Cardiac muscle cell (in vitro differentiated cells and primary cell): ENCODE data around the gene PXT1. TPM values are rescaled to one million over a fixed set of nuclear protein-coding genes. Genes with fewer than 3 reads are reported as not detected.

Experiments
- DNase-seq, 2 donors: peaks; one replicate each; pipeline versions ENCODE4 v3.0.0 to v3.0.0-alpha.2; 2010 to 2017; ENCODE audit warnings: low read depth in 1 of 2, low spot score in 1 of 2
- H3K27ac ChIP-seq: fragments of 200-600 bp; sonication (generic); 2 replicates; pipeline ENCODE4 v1.5.1; 2016
- H3K27me3 ChIP-seq: fragments of 200-600 bp; sonication (generic); 2 replicates; pipeline ENCODE4 v1.6.0; 2016; ENCODE audit warnings: control low read depth
- H3K36me3 ChIP-seq: fragments of 200-600 bp; sonication (generic); 2 replicates; pipeline ENCODE4 v1.5.1; 2016; ENCODE audit warnings: control low read depth
- H3K4me1 ChIP-seq: fragments of 200-600 bp; sonication (generic); 2 replicates; pipeline ENCODE4 v1.8.1; 2017; ENCODE audit warnings: low read depth, mild to moderate bottlenecking, mixed run types
- H3K4me3 ChIP-seq: fragments of 200-600 bp; sonication (generic); 2 replicates; pipeline ENCODE4 v1.5.1; 2016; ENCODE audit warnings: mild to moderate bottlenecking
- H3K9me3 ChIP-seq: fragments of 200-600 bp; sonication (generic); 2 replicates; pipeline ENCODE4 v1.5.1; 2017; ENCODE audit warnings: low read depth, mild to moderate bottlenecking, control low read depth
- polyA plus RNA-seq: library from polyadenylated mRNA; unstranded; fragments of >200 nt; fragmentation: Nextera tagmentation; extraction: Ambion mirVana; gene quantifications from 2 replicates; pipeline ENCODE4 v1.2.1, GENCODE V29; 2016
- total RNA-seq: library from RNA; depleted of rRNA; stranded (reverse); fragments of >200 nt; gene quantifications from 2 replicates; pipeline ENCODE4 v1.2.3, GENCODE V29; 2016
- TF ChIP-seq, protein P1 (sequence below): IDR thresholded peaks from 2 replicates; pipeline ENCODE4 v1.5.1; 2012; ENCODE audit warnings: low read depth, mild to moderate bottlenecking, low read length

PXT1 gene
- total and polyA plus RNA-seq, 2 experiments from 2014 or later, result 0.31 TPM; not detected in 1

DNA sequence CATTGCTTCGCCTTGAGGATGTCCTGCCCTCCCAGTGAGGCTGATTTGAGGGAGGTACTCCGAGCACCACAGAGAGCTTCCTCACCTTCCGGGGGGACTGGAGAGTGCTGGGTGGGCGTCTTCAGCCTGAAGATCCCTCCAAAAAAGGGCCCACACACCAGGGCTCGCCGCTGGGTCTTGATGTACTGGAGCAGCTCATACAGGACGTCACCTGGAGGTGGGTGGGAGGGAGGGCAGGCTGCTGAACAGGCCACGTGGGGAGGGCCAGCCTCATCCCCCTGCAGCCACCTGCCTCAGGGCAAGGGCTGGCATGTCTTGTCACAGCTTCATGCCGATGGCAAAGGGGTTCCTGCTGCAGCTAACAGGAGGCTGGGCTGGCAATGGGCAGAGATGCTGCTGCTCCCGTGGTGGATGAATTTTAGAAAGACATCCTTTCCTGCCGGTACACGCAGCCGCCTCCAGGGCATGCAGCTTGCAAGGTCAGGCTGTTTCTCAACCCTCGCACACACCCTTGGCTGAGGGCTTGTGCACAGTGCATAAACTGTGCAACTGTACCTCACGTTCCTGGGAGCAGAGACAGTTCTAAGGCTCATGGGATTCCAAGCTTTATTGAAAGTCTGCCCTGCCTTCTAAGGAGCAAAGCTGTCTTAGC lies 69.2 kb downstream of the PXT1 start:
- Histone ChIP-seq H3K27ac (no peak overlapping the region), H3K4me1 (no peaks in the 10 kb centered on the region), H3K4me3 (no peak overlapping the region), H3K36me3 (no peaks in the 10 kb centered on the region), H3K9me3 (no peaks in the 10 kb centered on the region), H3K27me3 (peaks cover 5% of the 10 kb centered on the region)
- TF ChIP-seq, protein P1, sequence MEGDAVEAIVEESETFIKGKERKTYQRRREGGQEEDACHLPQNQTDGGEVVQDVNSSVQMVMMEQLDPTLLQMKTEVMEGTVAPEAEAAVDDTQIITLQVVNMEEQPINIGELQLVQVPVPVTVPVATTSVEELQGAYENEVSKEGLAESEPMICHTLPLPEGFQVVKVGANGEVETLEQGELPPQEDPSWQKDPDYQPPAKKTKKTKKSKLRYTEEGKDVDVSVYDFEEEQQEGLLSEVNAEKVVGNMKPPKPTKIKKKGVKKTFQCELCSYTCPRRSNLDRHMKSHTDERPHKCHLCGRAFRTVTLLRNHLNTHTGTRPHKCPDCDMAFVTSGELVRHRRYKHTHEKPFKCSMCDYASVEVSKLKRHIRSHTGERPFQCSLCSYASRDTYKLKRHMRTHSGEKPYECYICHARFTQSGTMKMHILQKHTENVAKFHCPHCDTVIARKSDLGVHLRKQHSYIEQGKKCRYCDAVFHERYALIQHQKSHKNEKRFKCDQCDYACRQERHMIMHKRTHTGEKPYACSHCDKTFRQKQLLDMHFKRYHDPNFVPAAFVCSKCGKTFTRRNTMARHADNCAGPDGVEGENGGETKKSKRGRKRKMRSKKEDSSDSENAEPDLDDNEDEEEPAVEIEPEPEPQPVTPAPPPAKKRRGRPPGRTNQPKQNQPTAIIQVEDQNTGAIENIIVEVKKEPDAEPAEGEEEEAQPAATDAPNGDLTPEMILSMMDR, result no peak
- no peak for DNase-seq

DNA sequence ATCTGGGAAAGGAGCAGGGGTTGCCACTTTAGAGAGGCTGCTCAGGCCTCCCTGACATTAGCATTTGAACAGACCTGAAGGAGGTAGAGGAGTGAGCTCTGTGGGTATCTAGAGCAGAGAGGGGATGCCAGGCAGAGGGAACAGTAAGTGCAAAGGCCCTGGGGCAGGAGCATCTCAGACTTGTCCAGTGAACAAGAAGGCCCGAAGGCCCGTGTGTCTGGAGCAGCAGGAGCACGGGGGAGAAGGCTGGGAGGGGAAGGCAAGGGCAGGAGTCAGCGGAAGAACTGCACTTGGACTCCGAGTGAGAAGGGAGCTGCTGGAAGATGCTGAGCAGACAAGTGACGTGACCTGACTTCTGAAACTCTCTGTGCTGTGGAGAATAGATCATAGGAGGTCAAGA lies 70.6 kb downstream of the PXT1 start:
- TF ChIP-seq, protein P1, result no peak
- H3K27me3 ChIP-seq, result peaks cover 5% of the 10 kb centered on the region
- no peak overlapping the region for H3K27ac ChIP-seq
- no peaks in the 10 kb centered on the region for H3K4me1 ChIP-seq
- no peak overlapping the region for H3K4me3 ChIP-seq
- H3K36me3 ChIP-seq, result no peaks in the 10 kb centered on the region
- no peak for DNase-seq
- no peaks in the 10 kb centered on the region for H3K9me3 ChIP-seq

DNA sequence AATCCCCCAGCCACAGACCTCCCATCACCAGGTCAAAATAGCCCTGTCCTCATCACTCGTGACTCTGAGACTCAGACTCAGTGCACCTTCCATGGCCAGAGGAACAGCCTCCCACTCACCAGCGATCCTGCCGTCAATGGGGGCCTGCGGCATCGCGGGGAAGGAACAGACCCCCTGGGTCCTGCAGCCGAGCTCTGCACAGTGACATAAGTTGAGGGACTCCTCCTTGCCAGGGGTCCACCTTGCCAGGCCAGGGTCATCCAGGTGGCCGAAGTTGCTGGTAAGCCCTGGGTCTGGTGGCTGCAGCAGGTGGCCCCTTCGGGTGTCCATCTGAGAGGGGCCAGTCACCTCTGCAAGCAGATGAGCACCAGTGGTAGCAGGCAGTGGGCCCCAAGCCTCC lies 71.4 kb downstream of the PXT1 start:
- Histone ChIP-seq H3K36me3 (no peaks in the 10 kb centered on the region), H3K27me3 (peaks cover 5% of the 10 kb centered on the region), H3K4me3 (no peak overlapping the region), H3K9me3 (no peaks in the 10 kb centered on the region), H3K4me1 (no peaks in the 10 kb centered on the region), H3K27ac (no peak overlapping the region)
- no peak for DNase-seq
- TF ChIP-seq, protein P1, result no peak

DNA sequence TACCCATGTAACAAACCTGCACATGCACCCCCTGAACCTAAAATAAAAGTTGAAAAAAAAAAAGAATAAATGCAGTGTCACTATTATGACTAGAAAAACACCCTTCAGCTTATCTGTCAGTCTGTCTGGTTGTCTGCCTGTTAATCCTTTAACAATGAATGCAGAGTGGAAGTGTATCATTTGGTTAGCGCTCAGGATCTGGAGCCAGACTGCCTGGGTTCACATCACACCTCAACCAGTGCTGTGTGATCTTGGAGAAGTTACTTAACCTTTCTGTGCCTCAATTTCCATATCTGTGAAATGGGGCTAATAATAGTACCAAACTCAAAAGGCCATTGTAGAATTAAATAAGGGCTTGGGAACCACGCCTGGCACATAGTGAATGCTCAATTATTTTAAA lies 72.0 kb downstream of the PXT1 start:
- no peaks in the 10 kb centered on the region for H3K9me3 ChIP-seq
- H3K4me3 ChIP-seq, result no peak overlapping the region
- H3K27me3 ChIP-seq, result peaks cover 5% of the 10 kb centered on the region
- no peaks in the 10 kb centered on the region for H3K36me3 ChIP-seq
- H3K4me1 ChIP-seq, result no peaks in the 10 kb centered on the region
- DNase-seq, result no peak
- H3K27ac ChIP-seq, result no peak overlapping the region
- TF ChIP-seq, protein P1, result no peak

DNA sequence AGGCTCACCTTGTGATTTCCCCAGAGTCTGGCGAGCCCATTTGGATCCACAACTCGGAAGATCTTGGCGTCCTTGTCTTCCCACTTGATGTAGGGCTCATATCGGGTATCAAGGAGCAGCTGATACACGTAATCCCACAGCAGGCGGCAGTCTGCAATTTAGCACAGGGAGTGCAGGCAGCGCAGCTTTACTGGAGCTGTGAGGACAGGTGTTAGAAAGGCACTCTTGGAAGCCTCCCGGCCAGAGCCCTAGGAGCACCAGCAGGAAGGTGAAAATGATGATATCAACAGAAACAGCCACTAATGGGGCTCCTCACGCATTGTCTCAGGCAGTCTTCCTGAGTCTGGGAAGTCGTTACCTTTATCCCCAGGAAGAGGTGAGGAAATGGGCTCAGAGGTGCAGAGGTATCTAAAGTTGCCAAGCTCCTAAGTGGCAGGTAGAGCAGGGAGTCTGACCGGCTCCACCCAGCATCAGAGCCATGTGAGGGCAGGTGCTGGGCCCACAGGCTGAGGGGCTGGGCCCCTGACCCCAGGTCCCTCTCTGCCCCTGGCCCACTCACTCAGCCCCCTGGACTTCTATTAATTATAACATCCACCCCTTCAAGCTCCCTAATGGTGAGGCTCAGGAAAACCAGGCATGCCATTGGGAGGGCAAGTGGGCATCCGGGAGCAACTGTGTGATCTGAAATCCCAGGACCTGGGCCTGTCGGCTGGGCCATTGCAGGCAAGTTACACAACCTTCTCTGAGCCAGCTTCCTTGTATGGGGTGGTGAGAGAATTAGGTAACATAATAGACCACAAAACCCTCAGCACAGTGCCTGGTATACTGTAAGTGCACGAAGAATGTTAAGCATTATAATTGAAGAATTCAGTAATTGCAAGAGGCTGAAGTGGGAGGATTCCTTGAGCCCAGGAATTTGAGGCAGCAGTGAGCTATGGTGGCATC lies 73.5 kb downstream of the PXT1 start:
- H3K4me3 ChIP-seq, result no peak overlapping the region
- no peaks in the 10 kb centered on the region for H3K4me1 ChIP-seq
- H3K27me3 ChIP-seq, result peaks cover 5% of the 10 kb centered on the region
- H3K27ac ChIP-seq, result no peak overlapping the region
- peak in 1 of 2 donors; percentile 92 for DNase-seq
- TF ChIP-seq, protein P1, result no peak
- H3K36me3 ChIP-seq, result no peaks in the 10 kb centered on the region
- no peaks in the 10 kb centered on the region for H3K9me3 ChIP-seq
